IPS DF 19.7 (cell line): ENCODE data around the gene VPS54.

Experiments used
- DNase-seq: peaks from one replicate; pipeline ENCODE4 v3.0.0-alpha.2; 2013; ENCODE audit warnings: low read depth, low spot score

The VPS54 gene, protein sequence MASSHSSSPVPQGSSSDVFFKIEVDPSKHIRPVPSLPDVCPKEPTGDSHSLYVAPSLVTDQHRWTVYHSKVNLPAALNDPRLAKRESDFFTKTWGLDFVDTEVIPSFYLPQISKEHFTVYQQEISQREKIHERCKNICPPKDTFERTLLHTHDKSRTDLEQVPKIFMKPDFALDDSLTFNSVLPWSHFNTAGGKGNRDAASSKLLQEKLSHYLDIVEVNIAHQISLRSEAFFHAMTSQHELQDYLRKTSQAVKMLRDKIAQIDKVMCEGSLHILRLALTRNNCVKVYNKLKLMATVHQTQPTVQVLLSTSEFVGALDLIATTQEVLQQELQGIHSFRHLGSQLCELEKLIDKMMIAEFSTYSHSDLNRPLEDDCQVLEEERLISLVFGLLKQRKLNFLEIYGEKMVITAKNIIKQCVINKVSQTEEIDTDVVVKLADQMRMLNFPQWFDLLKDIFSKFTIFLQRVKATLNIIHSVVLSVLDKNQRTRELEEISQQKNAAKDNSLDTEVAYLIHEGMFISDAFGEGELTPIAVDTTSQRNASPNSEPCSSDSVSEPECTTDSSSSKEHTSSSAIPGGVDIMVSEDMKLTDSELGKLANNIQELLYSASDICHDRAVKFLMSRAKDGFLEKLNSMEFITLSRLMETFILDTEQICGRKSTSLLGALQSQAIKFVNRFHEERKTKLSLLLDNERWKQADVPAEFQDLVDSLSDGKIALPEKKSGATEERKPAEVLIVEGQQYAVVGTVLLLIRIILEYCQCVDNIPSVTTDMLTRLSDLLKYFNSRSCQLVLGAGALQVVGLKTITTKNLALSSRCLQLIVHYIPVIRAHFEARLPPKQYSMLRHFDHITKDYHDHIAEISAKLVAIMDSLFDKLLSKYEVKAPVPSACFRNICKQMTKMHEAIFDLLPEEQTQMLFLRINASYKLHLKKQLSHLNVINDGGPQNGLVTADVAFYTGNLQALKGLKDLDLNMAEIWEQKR

DNA sequence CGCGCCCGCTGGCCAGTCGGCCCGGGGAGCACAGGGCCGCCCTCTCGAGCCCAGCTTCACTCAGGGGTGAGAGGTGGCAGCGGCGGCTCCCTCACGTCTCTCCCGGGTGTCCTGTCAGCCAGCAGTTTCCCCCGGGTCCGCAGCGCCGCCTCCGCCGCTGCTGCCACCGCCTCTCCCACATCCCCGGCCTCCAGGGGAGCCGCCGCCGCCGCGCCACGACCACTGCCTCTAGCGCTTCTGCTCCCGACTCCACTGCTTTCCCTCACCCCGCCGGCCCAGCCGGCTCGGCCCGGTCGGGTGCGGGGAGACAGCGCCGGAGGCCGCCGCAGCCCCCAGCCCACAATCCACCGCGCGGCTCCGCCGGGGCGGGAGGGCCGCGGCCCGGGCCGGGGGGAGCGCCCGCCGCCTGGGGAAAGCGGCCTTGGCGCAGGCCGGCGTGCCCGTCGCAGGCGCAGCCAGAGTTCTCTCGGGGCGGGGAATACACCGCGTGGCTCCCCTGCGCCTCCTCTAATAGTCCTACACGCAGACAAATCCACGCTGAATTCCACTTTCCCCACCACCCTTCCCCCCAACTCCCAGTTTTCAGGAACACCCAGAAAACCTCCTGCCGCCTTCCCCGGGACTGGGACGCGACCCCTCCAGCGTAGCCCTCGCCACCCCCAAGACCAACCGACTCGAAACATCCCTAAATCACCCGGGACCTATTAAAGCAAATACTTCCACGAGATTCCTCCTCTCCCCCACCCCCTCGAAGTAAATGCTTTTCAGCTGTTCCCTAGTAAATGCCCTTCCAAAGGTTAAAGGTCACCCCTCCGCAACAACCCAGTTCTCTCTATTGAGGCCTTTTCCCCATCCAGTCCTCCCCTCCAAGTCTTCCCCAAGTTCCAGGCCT is at the start of gene VPS54:
Gene VPS54 (minus strand): TSS at position 346 of the 892 bp plus-strand sequence. CDS start 35,429 bp downstream, outside the sequence.
- no peak for DNase-seq

DNA sequence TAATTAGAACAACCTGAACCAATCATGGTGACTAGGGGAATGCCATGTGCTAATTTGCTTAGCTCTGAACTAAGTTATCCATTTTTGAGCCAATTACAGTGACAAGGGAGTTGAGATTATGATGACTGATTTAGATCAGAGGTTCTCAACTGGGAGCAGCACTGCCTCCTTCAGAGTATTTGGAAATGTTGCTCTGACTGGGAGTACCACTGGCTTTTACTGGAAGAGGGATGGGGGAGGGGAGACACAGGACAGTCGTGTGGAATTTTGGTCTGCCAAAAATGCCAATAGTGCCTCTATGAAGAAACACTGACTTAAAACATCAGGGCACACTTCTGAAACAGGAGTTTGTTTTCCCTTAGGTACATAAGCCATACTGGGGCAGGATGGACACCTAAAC is 48.1 kb upstream of the VPS54 start:
- DNase-seq: no peak

DNA sequence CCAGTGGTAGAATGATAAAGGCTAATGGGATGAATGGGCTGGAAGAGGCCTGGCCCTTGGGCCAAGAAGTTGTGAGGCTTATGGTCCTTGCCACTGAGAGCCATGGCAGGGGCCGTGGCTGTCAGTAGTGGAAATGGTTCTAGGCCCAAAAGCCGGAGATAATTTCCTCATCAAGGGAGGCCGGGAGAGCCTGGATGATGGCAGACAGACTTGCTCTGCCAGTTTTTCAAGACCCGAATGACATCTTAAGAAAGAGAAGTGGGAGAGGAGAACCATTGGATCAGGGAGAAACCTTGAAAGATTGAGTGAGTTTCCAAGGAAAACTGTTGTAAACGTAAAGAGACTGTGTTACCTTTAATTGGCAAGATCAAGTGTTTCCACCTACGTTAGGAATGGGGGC is 46.3 kb upstream of the VPS54 start:
- no peak for DNase-seq

DNA sequence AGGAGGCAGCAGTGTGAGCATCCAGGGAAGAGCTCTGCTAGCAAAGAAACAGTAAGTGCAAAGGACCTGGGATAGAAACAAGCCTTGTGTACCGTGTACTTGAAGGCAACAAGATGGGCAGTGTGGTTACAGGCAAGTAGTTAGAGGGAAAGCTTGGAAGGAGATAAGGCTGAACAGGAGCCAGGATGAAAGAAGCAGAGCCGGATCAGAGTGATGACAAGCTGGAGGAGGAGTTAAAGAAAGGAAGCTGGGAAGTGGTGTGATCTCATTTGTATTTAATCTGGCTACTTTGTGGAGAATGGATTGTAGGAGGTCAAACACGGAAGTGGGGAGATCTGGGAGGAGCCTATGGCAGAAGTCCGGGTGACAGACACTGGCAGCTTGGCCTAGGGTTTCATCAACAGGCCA is 44.7 kb upstream of the VPS54 start:
- no peak for DNase-seq

DNA sequence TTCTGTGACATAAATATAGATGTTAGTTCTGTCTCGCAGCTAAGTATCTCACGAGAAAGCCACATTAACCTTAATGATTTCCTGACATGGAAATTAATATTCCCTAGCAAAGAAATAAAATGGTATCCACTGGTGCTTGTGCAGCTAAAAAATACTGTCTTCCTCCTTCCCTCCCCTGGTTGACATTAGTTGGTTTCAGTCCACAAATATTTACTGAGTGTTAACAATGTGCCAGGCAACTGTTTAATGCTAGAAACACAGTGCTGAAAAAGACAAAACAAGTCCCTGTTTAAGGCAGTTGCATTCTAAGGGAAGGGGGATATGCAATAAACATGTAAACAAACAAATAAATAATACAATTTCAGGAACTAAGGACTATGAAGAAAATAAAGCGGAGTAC is 44.2 kb upstream of the VPS54 start:
- no peak for DNase-seq

DNA sequence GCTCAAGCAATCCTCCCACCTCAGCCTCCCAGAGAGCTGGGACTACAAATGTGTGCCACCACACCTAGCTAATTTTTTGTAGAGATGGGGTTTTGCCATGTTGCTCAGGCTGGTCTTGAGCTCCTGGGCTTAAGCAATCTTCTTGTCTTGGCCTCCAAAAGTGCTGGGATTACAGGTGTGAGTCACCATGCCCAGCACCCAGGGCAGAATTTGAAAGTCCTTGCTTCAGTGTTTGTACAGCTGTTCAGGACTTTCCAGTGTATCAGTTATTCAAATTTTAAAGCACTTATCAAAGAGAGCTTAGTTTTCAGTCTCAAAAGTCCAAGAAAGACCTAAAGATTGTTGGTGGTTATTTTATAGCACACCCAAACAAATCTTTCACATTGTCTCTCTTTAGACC is 43.6 kb upstream of the VPS54 start:
- no peak for DNase-seq

DNA sequence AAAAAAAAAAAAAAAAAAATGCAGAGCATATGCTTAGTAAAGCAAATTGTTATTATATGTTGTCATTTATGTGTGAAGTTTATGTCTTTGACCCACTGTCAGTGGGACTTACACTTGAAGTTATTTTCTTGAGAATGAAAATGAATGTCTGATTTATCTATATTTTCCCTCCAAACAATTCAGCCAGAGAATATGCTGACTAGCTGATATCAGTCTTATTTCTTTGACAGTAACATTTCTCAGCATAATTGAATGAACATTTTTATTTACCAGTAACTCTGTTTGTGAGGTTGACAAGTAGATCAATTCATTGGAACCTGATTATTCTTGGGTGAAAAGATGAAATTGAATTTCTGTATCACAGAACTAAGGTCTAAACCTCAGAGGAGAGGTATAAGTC is 40.0 kb upstream of the VPS54 start:
- DNase-seq: no peak

DNA sequence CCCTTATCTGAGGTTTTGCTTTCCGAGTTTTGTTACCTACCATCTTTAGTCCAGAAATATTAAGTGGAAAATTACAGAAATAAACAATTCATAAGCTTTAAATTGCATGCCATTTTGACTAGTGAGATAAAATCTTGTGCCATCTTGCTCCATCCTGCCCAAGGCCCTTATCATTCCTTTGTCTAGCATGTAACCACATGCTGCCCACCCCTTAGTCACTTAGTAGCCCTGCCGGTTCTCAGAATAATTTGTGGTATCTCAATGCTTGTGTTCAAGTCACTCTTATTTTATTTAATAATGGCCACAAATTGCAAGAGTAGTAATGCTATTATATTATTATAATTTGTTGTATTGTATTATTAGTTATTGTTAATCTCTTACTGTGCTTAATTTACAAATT is 36.8 kb upstream of the VPS54 start:
- no peak for DNase-seq

DNA sequence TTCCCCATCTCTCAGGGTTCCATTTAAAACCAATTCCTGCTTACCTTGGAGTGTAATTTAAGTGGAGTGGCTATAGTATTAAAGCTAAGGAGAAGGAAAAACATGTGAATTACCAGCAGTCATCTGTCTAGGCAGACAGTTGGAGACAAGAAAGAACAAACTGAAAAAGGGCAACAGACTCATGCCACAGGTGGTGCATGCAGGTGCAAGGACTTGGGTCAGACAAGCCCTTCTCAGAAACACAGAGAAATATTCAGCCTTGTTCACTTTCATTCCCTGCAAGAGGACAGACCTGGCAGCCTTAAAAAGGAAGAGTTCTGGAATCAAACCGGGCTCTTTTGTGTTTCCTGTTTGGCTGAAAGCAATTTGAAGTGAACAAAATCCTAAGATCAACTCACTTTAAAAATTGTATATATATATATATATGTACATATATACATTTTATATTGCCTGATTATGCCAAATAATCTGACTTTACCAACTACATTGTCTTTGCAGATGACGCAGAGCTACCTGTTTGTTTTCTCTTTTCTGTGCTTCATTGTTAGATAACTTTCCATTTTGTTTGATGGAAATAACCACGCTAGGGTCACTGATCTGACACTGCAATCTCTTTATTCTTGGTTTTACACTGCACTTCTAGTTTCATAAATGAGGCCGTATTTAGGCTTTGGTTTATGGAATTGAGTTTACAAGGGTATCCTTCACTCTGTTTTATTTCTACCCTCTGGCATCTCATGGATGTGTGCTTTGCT is 35.1 kb upstream of the VPS54 start:
- no peak for DNase-seq

DNA sequence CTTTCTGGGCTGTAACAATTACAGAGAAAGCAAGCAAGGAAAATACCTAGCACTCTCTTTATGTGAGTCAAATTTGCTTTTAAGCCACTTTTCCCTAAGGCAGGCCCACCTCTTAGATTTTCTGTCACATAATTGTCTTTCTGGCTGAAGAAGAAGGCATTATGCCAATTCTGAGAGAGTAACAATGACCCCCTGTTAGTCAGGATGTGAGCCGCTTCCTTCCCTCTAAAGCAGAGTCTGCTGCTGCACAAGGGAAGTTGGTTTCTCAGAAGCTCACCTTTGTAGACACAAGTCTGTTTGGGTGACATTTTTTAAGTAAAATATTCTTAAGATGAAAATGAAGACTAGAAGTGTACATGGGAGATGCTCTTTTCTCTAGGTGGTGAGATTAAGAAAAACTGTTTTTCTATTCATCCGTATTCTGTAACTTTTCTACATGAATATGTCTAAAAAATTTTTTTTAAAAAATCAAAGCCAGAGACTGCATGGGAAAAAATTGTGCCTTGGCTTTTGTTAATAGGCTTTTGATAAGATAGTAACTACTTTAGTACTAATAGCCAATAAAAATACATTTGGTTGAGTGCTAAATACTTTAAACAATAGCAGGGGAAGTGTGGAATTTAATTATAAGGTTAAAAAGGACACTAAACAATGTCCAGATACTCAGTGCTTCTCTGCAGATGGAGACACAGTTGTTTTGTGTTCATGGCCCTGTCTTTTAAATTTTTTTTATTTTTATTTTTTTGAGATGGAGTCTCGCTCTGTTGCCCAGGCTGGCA is 33.4 kb upstream of the VPS54 start:
- DNase-seq: no peak

DNA sequence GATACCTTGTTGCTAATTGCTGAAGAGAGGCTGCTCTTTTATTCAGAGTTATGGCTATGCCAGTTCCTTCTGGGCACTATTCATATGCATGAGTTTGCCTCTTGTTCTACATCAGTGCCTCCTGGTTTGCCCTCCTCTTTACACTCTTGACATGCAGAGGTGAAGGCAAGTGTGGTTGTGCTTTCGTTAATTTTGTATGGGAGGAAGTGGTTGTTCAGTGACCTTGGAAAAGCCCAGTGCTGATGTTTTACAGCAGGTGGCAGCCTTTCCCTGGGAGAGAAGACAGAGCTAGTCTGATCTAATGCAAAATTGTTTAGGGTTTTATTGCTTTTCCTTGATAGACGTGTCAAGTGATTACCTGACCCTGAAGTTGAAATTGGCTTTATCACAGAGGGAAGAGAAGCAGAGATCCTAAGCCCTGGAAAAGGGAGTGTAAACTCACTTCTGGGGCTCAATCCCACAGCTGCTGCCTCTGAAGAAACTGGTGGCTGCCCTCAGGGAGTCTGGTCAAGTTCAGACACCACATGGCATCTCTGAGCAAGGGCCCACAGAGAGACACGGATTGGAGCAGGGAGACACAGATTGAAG is 30.5 kb upstream of the VPS54 start:
- DNase-seq: no peak

DNA sequence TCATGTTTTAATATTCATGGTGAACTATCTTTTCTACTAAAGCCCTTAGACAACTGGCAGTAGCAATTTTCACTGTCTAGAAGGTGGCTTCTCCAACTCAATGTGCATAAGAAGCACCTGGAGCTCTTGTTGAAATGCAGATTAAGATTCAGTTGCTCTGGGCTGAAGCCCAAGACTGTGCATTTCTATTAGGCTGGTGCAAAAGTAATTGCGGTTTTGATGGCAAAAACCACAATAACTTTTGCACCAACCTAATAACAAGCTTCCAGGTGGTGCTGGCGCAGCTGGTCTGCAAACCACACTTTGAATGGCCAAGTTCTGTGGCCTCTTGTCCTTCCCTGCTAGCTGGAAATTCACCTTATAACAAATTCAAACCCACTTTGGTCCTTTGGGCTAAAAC is 26.7 kb upstream of the VPS54 start:
- no peak for DNase-seq

DNA sequence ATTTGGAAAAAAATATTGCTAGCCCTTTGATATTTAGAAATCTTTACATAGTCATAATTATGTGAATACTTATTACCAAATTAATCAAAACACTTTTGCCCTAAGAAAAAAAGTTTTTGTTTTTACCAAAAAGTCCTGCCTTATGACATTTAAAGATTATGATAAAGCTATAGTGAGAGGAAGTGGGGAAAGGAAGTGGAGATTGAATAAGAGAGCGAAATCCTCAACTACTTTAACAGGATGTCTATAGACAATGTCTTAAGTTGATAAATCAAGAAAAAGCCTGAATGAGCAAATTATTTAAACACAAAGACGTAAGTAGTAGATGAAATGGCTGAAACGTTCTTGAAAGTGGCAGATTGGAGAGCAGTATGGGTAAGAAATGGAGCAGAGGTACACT is 20.9 kb upstream of the VPS54 start:
- DNase-seq: no peak

DNA sequence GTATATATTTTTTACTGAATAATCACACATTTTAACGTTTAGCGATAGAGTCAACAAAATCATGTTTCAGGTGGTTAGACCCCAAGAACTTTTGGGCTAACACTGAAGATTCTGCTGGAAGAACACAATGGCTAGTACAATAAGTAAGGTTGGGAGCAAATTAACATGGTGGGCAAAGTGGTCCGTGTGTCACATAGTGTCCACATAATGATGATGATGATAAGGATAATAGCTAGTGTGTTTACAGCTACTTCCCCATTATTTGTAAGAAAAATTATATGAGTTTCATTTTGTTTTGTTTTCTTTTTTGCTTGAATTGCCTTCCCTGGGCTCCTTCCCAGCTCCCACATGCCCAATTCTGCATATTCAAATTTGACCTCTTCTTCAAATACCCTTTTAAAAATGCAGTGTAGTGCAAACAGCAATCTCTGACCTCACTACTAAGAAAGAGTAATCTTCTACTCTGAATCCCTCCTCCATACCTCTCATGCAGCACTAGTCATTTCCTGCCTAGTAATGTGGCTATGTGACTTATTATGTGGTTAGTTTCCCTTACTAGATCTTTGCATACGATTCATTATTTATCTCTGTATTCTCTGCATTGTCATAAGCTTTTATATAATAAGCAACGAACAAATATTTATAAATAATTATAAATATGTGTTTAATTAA is 16.9 kb upstream of the VPS54 start:
- DNase-seq: no peak

DNA sequence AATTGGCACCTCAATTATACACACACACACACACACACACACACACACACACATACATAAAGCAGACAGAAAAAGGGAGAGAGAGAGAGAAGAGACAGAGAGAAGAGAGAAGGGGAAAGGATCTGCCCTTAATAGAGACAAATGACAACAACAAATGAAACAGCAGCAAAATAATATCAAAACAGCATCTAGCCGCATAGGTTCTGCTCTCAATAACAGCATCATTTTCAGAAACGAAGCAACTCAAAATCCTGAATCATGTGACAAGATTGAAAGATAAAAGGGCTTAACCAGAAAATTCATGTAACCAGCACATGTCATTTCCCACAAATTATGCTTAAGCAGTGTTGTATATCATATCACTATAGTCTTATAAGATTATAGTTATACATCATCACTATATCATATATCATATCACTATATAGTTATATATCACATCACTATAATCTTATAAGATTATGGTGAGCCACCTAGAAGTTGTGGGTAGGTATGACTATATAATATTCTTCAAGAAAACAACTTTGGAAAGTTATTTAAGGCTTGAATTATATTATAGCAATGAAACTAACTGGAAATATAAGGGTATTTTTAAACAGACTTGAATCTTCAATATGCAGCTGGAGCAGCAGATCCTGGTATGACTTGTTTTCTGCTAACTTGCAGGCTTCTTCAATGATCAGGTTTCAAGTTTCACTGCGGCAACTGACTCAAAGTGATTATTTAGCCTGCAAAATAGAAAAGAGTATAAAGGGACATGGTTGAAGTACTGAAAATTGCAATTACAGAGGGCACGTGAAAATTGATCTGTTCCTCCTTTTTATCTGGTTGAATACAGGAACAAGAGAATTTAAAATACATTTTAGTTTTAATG is 16.1 kb upstream of the VPS54 start:
- DNase-seq: no peak

DNA sequence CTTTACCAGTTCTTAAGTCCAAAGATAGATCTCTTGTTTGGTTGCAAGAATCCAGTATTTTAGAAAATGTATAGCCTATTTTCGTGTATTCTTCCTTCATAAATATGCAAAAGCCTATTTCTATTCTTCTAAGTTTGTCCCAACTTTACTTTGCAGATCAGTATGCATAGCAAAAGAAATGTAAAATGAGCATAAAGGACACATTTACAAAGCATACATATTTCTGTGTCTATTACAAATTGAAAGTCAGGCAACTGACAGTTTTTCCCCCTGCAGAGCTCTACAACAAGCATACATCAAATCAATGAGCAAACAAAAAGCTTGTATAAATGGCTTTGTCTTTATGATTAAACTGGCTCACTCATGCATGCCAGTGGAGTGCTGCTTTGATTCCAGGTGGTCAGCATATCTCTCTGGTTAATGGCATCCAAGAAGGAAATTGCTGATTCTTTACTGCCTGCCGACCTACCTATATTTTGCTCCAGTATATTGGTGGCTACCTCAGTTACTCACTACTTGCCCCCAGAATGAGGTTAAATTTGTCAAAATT is 10.0 kb upstream of the VPS54 start:
- no peak for DNase-seq

DNA sequence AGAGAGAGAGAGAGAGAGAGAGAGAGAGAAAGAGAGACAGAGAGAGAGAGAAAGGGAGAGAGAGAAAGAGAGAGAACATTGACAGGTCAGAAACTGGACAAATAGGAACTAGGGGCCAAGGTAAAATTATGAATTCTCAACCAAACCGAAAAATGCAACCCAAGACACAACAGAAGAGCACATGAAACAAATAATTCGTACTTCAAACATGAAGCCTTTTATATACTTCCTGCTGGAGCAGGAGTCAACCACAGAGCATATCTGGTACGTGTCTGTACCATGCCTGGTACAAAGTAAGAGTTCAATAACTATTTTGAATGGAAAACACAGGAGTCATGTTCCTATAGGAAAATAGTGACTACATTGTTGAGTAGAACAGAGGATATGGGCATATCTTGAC is 6.5 kb upstream of the VPS54 start:
- DNase-seq: no peak
